Activated CD8-positive, alpha-beta T cell treated with anti-CD3 and anti-CD28 coated beads, Interleukin-2, amount 10 ng/mL, durations not matched to agents 7 days and 5 days (primary cell): ENCODE measurements around the gene FLNC. TPM values are rescaled to one million over a fixed set of nuclear protein-coding genes. Genes with fewer than 3 reads are reported as not detected.

ENCODE experiments used
- ATAC-seq: fragments of 150-1000 bp; cut with Tn5 transposase; one replicate; pipeline ENCODE4 v1.10.0; 2021; ENCODE audit warnings: moderate library complexity
- CTCF ChIA-PET: fragments of 350-600 bp; sonication (Branson Sonifier 250); formaldehyde crosslinking; loops from one replicate; lab custom pipeline; 2021; ENCODE audit warnings: antibody characterized with exemption; lab: Charles Lee
- POLR2A ChIA-PET: fragments of 350-600 bp; sonication (Branson Sonifier 250); formaldehyde crosslinking; loops from one replicate; lab custom pipeline; 2021; ENCODE audit warnings: antibody characterized with exemption; lab: Charles Lee
- DNase-seq: peaks from one replicate; pipeline ENCODE4 v3.0.0-alpha.2; 2020
- H3K27ac Mint-ChIP-seq: one replicate; pipeline ENCODE4 v1.8.0; 2021; ENCODE audit warnings: mild to moderate bottlenecking, mixed read lengths
- H3K27me3 Mint-ChIP-seq: one replicate; pipeline ENCODE4 v1.8.0; 2021; ENCODE audit warnings: low read depth, mixed read lengths
- H3K36me3 Mint-ChIP-seq: one replicate; pipeline ENCODE4 v1.8.0; 2021; ENCODE audit warnings: low read depth, mixed read lengths
- H3K4me1 Mint-ChIP-seq: one replicate; pipeline ENCODE4 v1.8.0; 2021; ENCODE audit warnings: low read depth, mixed read lengths
- H3K4me3 Mint-ChIP-seq: one replicate; pipeline ENCODE4 v1.8.0; 2021; ENCODE audit warnings: mild to moderate bottlenecking, mixed read lengths
- H3K9me3 Mint-ChIP-seq: one replicate; pipeline ENCODE4 v1.8.0; 2022; ENCODE audit warnings: mixed read lengths; ENCODE audit not compliant: insufficient read depth
- total RNA-seq, 2 experiments: library from RNA; stranded (reverse); gene quantifications; one replicate each; pipeline ENCODE4 v1.2.3, GENCODE V29; 2021

Gene FLNC
- total RNA-seq, 2 experiments from 2014 or later: not detected

DNA sequence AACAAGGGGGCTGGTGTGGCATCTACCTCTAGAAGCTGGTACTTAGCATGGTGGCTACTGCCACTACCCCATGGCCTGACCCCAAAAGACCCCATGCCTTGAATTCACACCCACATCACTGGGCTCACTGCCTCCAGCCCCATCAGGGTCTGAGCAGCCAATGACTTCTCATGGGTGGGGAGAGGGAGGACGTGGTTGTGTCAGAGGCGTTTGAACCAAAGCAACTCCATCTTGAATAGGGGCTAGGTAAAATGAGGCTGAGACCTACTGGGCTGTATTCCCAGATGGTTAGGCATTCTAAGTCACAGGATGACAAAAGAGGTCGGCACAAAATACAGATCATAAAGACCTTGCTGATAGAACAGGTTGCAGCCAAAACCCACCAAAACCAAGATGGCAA, 65.1 kb downstream of the FLNC start:
- Mint-ChIP-seq H3K4me3 (no peak overlapping the region), H3K36me3 (no peaks in the 10 kb centered on the region), H3K27me3 (peaks cover 3% of the 10 kb centered on the region), H3K27ac (no peak overlapping the region), H3K4me1 (no peaks in the 10 kb centered on the region), H3K9me3 (no peaks in the 10 kb centered on the region)
- ChIA-PET CTCF (no interaction called here), POLR2A (no interaction called here)
- DNase-seq (no peak), ATAC-seq (no peak)

DNA sequence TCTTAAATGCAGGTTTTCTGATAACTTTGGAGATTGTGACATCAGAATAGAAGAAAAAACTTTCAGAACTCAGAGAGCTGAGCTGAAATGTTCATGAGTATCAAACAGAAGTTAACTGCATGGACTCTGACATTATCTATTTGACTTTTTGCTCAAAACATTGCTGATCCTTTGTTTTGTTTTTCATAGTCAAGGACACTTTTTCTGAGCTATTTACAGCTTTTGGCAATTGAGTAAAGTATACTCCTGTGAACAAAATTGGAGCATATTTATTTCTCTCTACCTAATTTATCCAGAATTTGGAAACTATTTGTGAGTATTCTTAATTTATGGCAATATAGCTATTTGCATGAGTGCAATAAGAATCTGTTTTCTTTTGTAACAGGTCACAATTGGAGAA, 69.2 kb downstream of the FLNC start:
- ChIA-PET POLR2A (no interaction called here), CTCF (interaction anchor here (2.0 kb wide), 1 partner anchor 192 kb away, joined by 10 read pairs; no protein-coding TSS in a partner anchor)
- Mint-ChIP-seq H3K4me3 (no peak overlapping the region), H3K27me3 (peaks cover 2% of the 10 kb centered on the region), H3K36me3 (no peaks in the 10 kb centered on the region), H3K27ac (no peak overlapping the region), H3K9me3 (no peaks in the 10 kb centered on the region), H3K4me1 (no peaks in the 10 kb centered on the region)
- DNase-seq (no peak), ATAC-seq (no peak)

DNA sequence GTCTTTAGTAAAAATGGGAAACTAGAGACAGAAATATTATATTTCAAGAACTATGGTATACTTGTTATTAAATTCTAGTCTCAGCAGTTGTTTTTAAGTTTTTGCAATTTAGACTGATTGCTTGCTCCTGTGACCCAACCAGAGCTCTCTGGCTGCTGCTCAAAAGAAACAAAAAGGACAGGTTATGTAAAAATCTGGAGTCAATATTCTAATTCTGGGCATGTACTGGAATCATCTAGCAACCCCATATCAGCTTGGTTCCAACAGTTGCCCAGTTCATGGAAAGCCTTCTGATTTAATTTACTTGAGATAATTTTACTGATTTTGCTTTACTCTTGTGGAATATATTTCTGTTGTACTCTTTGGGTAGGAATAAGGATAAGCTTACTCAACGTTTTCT, 70.0 kb downstream of the FLNC start:
- no peaks in the 10 kb centered on the region for H3K9me3 Mint-ChIP-seq
- H3K4me3 Mint-ChIP-seq: no peak overlapping the region
- ATAC-seq (no peak), DNase-seq (no peak)
- no peaks in the 10 kb centered on the region for H3K36me3 Mint-ChIP-seq
- CTCF ChIA-PET: interaction anchor here (2.0 kb wide), 1 partner anchor 192 kb away, joined by 10 read pairs; no protein-coding TSS in a partner anchor
- POLR2A ChIA-PET: no interaction called here
- H3K27me3 Mint-ChIP-seq: peaks cover 2% of the 10 kb centered on the region
- H3K27ac Mint-ChIP-seq: no peak overlapping the region
- H3K4me1 Mint-ChIP-seq: peaks cover 3% of the 10 kb centered on the region

DNA sequence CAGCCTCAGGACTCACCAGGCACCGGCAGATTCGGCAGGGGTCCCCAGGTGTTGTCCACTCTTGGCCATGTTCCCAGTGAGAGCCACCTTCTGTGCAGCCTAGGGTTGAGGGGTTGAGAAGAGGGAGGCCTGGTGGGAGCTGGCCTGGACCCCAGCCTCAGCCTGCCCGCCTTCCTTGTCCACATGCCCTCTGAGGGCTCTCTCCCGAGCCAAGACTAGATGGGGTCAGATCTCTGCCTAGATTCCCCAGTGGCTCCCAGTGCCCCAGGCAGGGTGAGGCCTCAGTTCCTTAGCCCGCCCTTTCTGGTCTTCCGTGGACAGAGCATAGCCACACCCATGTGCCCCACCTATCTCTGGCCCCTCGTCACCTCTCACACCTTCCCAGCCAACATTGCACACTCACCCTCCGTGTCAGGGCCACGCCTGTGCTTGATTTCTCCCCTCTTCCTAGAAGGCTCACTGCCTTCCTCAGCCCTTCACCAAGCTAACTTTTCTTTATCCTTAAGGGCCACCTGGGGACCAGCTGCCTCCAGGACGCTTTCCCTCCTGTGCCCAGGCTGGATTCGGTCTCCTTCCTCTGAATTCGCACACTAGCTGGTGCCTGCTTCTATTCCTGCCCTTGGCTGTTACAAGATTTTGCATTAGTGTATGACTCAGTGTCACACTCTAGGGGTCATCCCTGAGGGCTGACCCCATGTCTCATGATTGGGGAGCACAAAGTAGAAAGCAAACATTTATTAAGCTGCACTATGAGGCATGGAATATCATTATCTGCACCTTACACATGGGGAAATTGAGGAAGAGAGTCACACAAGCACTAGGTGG, 72.8 kb downstream of the FLNC start:
- peak; percentile 13 for ATAC-seq
- no peaks in the 10 kb centered on the region for H3K9me3 Mint-ChIP-seq
- H3K4me3 Mint-ChIP-seq: no peak overlapping the region
- no peak overlapping the region for H3K27ac Mint-ChIP-seq
- POLR2A ChIA-PET: no interaction called here
- H3K4me1 Mint-ChIP-seq: peaks cover 3% of the 10 kb centered on the region
- no peak for DNase-seq
- no peaks in the 10 kb centered on the region for H3K36me3 Mint-ChIP-seq
- peaks cover 6% of the 10 kb centered on the region for H3K27me3 Mint-ChIP-seq
- CTCF ChIA-PET: interaction anchor here (1.1 to 3.4 kb wide), 3 partner anchors 31 to 189 kb away, joined by 3 to 23 read pairs (median 6); no protein-coding TSS in a partner anchor

DNA sequence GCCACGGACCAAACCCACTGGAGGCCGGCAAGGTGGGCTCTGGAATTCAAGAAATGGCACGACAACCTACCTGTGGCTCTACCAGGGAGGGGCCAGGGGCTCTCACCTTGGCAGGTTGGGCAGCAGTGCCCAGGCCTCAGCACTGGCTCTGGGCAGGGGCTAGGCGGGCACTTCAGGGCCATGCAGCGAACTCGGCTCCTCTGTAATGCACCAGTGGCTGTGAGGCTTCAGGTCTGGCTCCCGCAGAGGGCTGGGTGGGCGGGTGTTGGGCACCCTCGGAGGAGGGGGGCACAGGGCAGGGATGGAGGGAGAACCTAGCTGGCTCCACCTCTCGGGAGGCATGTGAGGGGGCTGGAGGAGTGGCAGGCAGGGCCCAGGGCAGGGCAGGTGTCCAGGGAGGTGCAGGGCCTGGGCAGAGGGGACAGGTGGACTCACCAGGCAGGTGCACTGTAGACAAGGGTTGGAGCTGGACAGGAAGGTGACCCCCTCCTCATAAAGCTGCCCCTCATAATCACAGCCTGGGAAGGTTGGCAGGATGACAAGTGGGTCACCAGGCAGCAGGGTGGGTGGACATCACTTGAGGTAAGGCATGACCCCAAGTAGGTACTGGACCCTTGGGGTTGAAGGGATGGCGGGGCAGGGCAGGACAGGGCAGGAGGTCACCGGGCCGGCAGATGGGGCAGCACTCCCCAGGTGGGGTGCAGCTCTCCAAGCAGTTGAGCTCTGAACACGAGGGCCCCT, 73.6 kb downstream of the FLNC start:
- Mint-ChIP-seq H3K27me3 (peaks cover 12% of the 10 kb centered on the region), H3K4me3 (no peak overlapping the region), H3K27ac (no peak overlapping the region), H3K36me3 (no peaks in the 10 kb centered on the region), H3K9me3 (no peaks in the 10 kb centered on the region), H3K4me1 (peaks cover 3% of the 10 kb centered on the region)
- POLR2A ChIA-PET: no interaction called here
- ATAC-seq (no peak), DNase-seq (no peak)
- CTCF ChIA-PET: interaction anchor here (1.1 to 3.4 kb wide), 3 partner anchors 30 to 188 kb away, joined by 3 to 23 read pairs (median 6); no protein-coding TSS in a partner anchor

DNA sequence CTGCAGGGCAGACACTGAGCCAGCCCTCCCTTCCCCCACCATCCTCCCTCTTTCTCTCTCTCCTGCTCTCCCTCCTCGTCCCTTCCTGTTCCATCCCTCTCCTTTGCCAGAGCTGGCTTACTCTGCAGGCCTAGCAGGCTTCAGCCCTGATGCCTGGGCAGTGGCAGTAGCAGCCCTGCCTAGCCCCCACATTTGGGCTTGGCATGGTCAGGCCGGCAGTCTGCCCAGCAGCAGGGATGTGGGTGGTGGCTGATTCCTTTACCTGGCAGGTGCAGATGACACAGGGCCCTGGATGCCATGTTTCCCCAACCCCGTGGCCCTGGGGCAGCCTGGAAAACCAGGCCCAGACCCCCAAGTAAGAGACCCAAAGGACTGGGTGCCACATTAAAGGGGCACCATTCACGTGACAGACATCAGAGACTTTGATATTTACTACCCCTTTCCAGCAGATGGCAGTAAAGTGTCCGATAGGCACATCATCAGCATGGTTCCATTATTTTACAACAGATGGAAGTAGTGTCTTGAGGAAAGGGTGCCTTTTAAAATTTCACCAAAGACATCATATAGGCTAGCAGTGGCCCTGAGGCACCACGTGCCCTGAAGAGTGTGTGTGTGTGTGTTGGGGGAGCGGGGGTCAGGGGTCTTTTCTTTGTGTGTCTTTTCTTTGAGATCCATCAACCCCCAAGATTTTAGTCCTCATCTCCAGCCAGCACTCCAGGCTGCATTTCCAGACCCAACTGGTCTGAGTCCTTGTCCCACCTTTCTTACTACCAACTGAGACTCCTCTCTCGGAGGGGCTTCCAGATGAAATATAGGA, 74.4 kb downstream of the FLNC start:
- POLR2A ChIA-PET: no interaction called here

DNA sequence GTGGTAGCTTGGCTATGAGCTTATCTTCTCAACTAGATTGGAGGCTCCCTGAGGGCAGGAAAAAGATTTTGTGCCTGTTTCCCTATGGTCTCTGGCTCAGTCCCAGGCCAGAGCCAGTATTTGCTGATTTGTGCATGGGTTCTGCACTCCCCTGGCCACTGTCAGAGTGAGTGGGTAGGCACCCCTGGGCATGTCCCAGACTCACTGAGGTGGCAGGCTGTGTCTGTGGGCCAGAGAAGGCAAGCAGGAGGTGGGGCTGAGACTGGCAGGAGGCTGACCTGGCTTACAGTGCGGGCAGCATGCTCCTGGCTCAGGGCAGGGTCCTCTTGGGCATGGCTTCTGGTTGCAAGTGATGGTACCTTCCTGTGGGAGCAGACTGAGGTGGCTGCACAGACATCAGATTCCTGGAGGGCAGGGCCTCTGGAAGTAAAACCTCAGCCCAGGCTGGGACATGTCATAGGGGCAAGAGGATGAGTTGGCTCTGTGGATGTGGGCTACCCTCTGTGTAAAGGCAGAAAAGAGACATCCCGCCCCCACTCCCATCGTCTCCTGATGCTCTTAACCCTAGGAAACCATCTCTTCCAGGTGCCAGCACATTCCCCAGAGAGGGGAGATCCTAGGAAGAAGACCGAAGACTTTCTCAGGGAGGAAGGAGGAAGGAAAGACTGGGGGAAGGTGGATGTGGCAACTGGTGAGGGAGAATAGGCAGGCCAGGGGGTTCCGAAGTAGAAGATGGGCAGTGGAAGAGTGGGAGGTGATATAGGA, 76.0 kb downstream of the FLNC start:
- POLR2A ChIA-PET: no interaction called here
- Mint-ChIP-seq H3K27me3 (peaks cover 30% of the 10 kb centered on the region), H3K9me3 (no peaks in the 10 kb centered on the region), H3K27ac (no peak overlapping the region), H3K4me3 (no peak overlapping the region), H3K4me1 (peaks cover 3% of the 10 kb centered on the region), H3K36me3 (no peaks in the 10 kb centered on the region)
- DNase-seq (no peak), ATAC-seq (no peak)
- CTCF ChIA-PET: interaction anchor here (1.6 to 2.0 kb wide), 2 partner anchors 27 to 185 kb away, joined by 4 to 7 read pairs; no protein-coding TSS in a partner anchor

More for the DNA sequence above, 74.4 kb downstream of the FLNC start:
- peak; percentile 52 for DNase-seq
- Mint-ChIP-seq H3K4me1 (peaks cover 3% of the 10 kb centered on the region), H3K36me3 (no peaks in the 10 kb centered on the region), H3K27me3 (peaks cover 19% of the 10 kb centered on the region), H3K9me3 (no peaks in the 10 kb centered on the region), H3K27ac (no peak overlapping the region), H3K4me3 (no peak overlapping the region)
- CTCF ChIA-PET: interaction anchor here (1.1 to 3.4 kb wide), 3 partner anchors 29 to 187 kb away, joined by 3 to 23 read pairs (median 6); no protein-coding TSS in a partner anchor
- ATAC-seq: peak; percentile 72

DNA sequence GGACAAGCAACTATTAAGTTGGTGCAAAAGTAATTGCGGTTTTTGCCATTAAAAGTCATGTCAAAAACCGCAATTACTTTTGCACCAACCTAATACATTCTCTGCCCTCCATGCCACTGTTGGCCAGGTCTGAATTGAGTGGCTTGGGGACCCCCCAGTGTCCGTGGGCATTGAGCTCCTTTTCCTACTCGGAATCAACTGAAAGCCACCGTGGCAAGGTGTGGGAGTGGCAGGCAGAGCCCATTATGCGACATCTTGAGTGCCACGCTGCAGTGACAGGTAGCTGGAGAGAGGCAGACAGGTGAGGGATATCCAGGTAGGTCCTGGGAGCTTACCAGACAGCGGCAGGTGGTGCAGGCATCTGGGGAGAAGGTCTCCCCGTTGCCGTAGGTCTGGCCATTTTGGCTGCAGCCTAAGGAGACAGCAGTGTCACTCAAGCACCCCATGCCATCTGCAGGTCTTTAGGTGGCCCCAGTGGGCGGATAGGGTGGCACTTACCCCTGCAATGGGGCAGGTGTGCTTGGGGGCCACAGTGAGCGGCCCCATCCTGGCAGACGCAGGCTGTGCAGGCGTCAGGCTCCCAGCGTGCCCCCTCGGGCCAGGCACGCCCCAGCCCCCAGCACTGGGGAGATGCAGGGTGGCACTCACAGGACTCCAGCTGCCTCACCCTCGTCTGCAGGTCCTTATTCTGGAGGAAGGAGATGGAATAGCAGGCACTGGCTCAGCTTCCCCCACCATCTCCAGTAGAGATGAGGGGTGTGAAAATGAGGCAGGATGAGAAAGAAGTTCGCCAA, 76.8 kb downstream of the FLNC start:
- POLR2A ChIA-PET: no interaction called here
- no peak overlapping the region for H3K4me3 Mint-ChIP-seq
- ATAC-seq (no peak), DNase-seq (no peak)
- no peaks in the 10 kb centered on the region for H3K36me3 Mint-ChIP-seq
- peaks cover 34% of the 10 kb centered on the region for H3K27me3 Mint-ChIP-seq
- no peaks in the 10 kb centered on the region for H3K9me3 Mint-ChIP-seq
- CTCF ChIA-PET: interaction anchor here (1.6 to 2.0 kb wide), 2 partner anchors 26 to 185 kb away, joined by 4 to 7 read pairs; no protein-coding TSS in a partner anchor
- no peak overlapping the region for H3K27ac Mint-ChIP-seq
- H3K4me1 Mint-ChIP-seq: peaks cover 3% of the 10 kb centered on the region
